ENCODE data around the gene ENAH. TPM values are rescaled to one million over a fixed set of nuclear protein-coding genes. Genes with fewer than 3 reads are reported as not detected.

ENAH gene
- total RNA-seq, 2 donors from 2014 or later: 43.5 to 63.7 TPM

DNA sequence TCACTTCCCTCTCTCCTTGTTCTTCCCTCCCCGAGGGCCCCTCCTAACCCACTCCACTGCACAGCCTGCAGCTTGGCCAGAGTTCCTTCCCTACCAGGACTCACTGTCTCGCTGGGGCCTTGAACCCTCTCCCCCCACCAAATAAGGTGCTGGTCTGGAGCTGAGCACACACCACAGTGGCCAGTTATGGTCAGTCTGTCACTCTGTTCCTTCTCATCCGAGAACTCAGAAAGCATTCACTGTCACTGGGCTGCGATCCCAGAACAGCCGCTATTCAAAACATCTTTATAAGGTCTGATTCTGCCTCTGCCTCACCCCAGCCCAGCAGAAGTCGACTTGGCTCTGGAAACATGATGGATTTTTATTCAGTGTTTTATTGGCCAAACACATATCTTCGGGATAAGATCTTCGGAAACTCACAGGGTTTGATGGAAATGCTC, 205.3 kb downstream of the ENAH start:
- no peak for DNase-seq
- no peaks in the 10 kb centered on the region for H3K9me3 ChIP-seq
- H3K27me3 ChIP-seq: no peaks in the 10 kb centered on the region
- H3K27ac ChIP-seq: peak overlapping the region; percentile 87
- H3K9ac ChIP-seq (ENCODE audit: low read depth in 2 of 2, low read length in 2 of 2): peak overlapping the region; percentile 37 to 68
- peaks cover 37% of the 10 kb centered on the region for H3K4me1 ChIP-seq
- TF ChIP-seq, protein P1, sequence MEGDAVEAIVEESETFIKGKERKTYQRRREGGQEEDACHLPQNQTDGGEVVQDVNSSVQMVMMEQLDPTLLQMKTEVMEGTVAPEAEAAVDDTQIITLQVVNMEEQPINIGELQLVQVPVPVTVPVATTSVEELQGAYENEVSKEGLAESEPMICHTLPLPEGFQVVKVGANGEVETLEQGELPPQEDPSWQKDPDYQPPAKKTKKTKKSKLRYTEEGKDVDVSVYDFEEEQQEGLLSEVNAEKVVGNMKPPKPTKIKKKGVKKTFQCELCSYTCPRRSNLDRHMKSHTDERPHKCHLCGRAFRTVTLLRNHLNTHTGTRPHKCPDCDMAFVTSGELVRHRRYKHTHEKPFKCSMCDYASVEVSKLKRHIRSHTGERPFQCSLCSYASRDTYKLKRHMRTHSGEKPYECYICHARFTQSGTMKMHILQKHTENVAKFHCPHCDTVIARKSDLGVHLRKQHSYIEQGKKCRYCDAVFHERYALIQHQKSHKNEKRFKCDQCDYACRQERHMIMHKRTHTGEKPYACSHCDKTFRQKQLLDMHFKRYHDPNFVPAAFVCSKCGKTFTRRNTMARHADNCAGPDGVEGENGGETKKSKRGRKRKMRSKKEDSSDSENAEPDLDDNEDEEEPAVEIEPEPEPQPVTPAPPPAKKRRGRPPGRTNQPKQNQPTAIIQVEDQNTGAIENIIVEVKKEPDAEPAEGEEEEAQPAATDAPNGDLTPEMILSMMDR (IDR thresholded peaks at IDR 0.05): no peak
- intact Hi-C loops (cut with DNase I): no loop called here
- no peak overlapping the region for H3K4me3 ChIP-seq
- no peaks in the 10 kb centered on the region for H3K36me3 ChIP-seq

DNA sequence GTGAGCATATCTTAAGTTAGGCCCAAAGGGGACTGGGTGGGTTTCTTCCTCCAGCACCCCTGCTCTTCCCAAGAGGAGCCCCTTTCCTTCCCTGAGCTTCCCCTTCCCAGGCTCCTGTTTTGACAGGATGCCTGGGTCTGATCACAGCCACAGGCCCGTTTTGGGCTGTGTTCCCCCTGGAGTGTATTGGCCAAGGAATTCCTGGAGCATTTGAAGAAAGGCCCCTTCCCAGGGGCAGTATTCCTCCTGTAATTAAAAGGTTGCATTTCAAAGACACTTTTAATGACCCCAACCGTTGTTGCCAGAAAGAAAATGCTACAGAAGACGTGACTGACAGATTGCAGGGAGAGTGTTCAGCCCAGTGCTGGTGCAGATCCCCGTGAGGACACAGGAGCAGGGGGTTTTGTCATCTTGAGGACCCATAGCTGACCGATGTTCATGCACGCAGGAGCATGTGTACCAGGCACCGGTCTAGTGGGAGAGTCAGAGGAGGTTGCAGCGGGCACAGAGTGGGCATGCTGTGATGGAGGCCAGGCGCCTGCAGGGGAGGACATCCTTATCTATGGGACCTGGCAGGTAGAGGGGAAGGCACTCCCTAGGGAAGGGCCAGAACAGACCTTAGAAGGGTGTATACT, 205.8 kb downstream of the ENAH start:
- intact Hi-C loops (cut with DNase I): no loop called here
- Histone ChIP-seq H3K4me1 (peaks cover 37% of the 10 kb centered on the region), H3K9ac (ENCODE audit: low read depth in 2 of 2, low read length in 2 of 2) (peak overlapping the region; percentile 37 to 80)

DNA sequence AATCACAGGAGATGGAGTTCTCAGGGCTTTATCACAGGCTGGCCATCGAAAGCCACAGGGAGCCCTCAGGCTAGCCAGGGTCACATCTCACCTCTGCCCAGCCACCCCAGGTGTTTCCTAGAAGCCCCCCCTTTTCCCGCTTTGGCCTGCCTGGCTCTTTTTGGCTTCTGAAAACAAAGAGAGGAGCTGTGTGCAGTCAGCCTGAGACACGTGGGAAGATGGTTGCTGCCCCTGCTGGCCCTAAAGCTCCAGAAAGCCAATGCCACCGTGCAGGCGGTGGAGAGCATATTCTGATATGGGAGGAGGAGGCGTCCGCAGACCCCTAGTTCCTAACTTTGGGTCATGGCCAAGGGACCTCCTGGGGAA, 206.3 kb downstream of the ENAH start:
- no peak for DNase-seq
- no peak overlapping the region for H3K4me3 ChIP-seq
- no peaks in the 10 kb centered on the region for H3K9me3 ChIP-seq
- intact Hi-C loops (cut with DNase I): no loop called here
- H3K9ac ChIP-seq (ENCODE audit: low read depth in 2 of 2, low read length in 2 of 2): peak overlapping the region in 1 of 2 donors; percentile 80
- H3K27ac ChIP-seq: peak overlapping the region; percentile 87
- TF ChIP-seq, protein P1 (IDR thresholded peaks at IDR 0.05): no peak
- H3K4me1 ChIP-seq: peaks cover 37% of the 10 kb centered on the region
- H3K36me3 ChIP-seq: no peaks in the 10 kb centered on the region
- H3K27me3 ChIP-seq: no peaks in the 10 kb centered on the region

More for the DNA sequence above, 205.8 kb downstream of the ENAH start:
- Histone ChIP-seq H3K4me3 (no peak overlapping the region), H3K9me3 (no peaks in the 10 kb centered on the region), H3K27ac (peak overlapping the region; percentile 87), H3K27me3 (no peaks in the 10 kb centered on the region), H3K36me3 (no peaks in the 10 kb centered on the region)
- no peak for DNase-seq
- TF ChIP-seq, protein P1 (IDR thresholded peaks at IDR 0.05): no peak

DNA sequence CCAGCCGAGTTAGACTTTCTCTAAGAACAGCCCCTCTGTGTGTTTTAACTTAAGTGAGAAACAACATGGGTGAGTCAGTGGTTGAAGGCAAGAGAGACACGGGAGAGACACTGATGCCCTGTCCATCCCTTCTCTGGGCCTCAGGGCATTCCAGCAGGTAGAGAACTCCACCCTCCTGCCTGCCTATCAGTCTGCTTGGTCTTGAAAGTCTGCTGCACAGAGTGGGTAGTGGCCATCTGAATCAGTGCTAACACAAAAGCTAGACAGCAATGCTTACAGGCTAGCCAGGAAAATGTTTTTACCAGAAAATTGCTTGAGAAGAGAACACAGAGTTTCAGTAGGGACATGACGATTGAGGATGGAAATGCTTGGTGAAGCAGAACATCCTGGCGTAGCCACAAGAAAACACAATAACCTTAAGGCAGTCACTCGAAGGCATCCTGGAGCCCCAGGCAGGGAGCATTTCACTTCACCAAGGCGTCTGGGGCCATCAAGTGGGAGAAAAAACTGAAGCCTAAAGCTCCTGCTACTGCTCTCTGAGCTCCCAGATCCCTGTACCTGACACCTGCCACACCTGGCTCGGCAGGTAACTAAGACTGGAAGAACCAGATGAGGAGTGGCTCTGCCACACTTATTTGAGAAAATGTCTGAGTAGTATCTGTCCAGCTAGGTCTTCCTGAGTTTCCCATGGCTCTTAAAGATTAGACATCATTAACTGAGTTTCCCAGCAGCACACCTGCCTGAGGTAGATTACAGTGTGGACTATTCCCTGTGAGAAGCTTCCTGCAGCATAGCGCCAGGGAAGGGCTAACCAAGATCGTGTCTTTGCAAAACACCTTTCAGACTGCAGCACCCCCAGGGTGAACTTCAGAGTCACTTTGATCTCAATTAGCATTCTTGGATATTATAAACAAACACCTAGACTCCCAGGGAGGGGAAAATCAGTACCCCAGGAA, 207.0 kb downstream of the ENAH start:
- Histone ChIP-seq H3K4me3 (no peak overlapping the region), H3K27ac (peak overlapping the region; percentile 87), H3K9me3 (no peaks in the 10 kb centered on the region), H3K36me3 (no peaks in the 10 kb centered on the region), H3K9ac (ENCODE audit: low read depth in 2 of 2, low read length in 2 of 2) (peak overlapping the region; percentile 27 to 80), H3K27me3 (no peaks in the 10 kb centered on the region), H3K4me1 (peaks cover 37% of the 10 kb centered on the region)
- intact Hi-C loops (cut with DNase I): no loop called here
- peak; percentile 70 for DNase-seq
- TF ChIP-seq, protein P1 (IDR thresholded peaks at IDR 0.05): no peak

DNA sequence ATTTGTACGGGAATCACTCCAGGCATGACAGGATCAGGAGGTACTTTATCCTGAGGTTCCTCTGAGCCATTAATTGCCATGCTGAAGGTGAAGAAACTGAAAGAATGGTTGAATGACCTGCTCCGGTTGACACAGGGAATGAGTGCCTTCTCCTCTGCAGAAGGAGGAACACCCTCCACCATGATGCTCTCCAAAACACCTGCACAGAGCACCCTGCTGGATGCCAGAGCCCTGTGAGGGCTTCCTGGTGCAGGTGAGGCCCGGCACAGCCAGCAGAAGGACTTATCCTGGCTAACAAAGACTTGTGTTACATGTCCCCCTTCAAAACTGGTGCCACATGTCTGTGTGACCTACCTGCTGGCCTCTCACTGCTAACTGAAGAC, 210.8 kb downstream of the ENAH start:
- intact Hi-C loops (cut with DNase I): no loop called here
- Histone ChIP-seq H3K4me1 (peaks cover 36% of the 10 kb centered on the region), H3K27me3 (no peaks in the 10 kb centered on the region), H3K4me3 (no peak overlapping the region), H3K9ac (ENCODE audit: low read depth in 2 of 2, low read length in 2 of 2) (peak overlapping the region in 1 of 2 donors; percentile 77), H3K9me3 (no peaks in the 10 kb centered on the region), H3K36me3 (no peaks in the 10 kb centered on the region), H3K27ac (peak overlapping the region; percentile 87)
- TF ChIP-seq, protein P1 (IDR thresholded peaks at IDR 0.05): no peak
- DNase-seq: no peak

Measured in colonic mucosa (tissue), 4 donors.